K562 (cell line): Measurements from ENCODE around the gene COG2. TPM values are rescaled to one million over a fixed set of nuclear protein-coding genes. Genes with fewer than 3 reads are reported as not detected.
A peak's percentile ranks its signal among the peaks of the same experiment; 100 is the strongest.
"Not testable (repeated sequence)": the region's sequence is repeated elsewhere in the genome, so short reads cannot be mapped to it uniquely, and the experiment has no call there.

Source experiments
- ATAC-seq: fragments of 200-7000 bp; cut with Tn5 transposase; 3 replicates; pipeline ENCODE4 v1.9.1; 2020; ENCODE audit warnings: moderate library complexity
- BruUV-seq: library from RNA; stranded (reverse); fragments of 400-500 nt; replicated peaks from 2 replicates; lab custom pipeline; 2021; lab: Mats Ljungman, UMichigan
- CTCF ChIA-PET: fragments of 300-600 bp; formaldehyde crosslinking; extraction: SDS; loops from one replicate; lab custom pipeline; 2021; ENCODE audit warnings: low intra/inter-chr PET ratio; lab: Yijun Ruan, JAX
- POLR2A ChIA-PET: fragments of 300-600, 350-650 bp; sonication (Branson Sonifier 250); formaldehyde crosslinking; extraction: SDS; loops from one replicate; lab custom pipeline; 2021; ENCODE audit warnings: antibody characterized with exemption, inconsistent platforms; lab: Yijun Ruan, JAX
- DNase-seq, 4 experiments: peaks; one replicate each; pipeline versions ENCODE4 v3.0.0 to v3.0.0-alpha.2; 2011 to 2018; ENCODE audit warnings: low spot score in 3 of 4, mixed read lengths in 3 of 4; ENCODE audit errors: extremely low read depth in 1 of 4
- FAIRE-seq: peaks from 2 replicates; lab custom pipeline; 2011; peaks lifted over from hg19 to GRCh38; lab: Jason Lieb, UNC
- H2AFZ ChIP-seq: 2 replicates; pipeline ENCODE4 v1.6.0; 2011; ENCODE audit warnings: low read depth, low read length, control low read depth, inconsistent platforms
- H3K27ac ChIP-seq: fragments of 200-600 bp; 3 replicates; pipeline ENCODE4 v1.8.0; 2011; ENCODE audit warnings: low read depth, mild to moderate bottlenecking, control low read depth, inconsistent platforms, low read length, moderate library complexity, mixed read lengths; ENCODE audit errors: extremely low read depth
- H3K27me3 ChIP-seq, 2 experiments: fragments of 300-600 bp in 1 of 2; 2 replicates in 1 of 2; 3 replicates in 1 of 2; pipeline versions ENCODE4 v1.6.0 to v1.8.0; 2011; ENCODE audit warnings: inconsistent platforms in 2 of 2, low read length in 2 of 2, mild to moderate bottlenecking in 1 of 2, mixed read lengths in 1 of 2, moderate library complexity in 1 of 2; ENCODE audit not compliant: control insufficient read depth in 2 of 2, insufficient read depth in 2 of 2
- H3K36me3 ChIP-seq: fragments of 300-600 bp; 3 replicates; pipeline ENCODE4 v1.8.0; 2011; ENCODE audit warnings: mild to moderate bottlenecking, low read length, inconsistent platforms; ENCODE audit not compliant: control insufficient read depth, insufficient read depth
- H3K4me1 ChIP-seq, 2 experiments: fragments of 200-600 bp in 1 of 2; replicated peaks in 1 of 2; 2 replicates in 1 of 2; 3 replicates in 1 of 2; pipeline versions ENCODE4 v1.5.1 to v1.8.0; 2011; ENCODE audit warnings: inconsistent platforms in 2 of 2, low read length in 2 of 2, mild to moderate bottlenecking in 1 of 2, mixed read lengths in 1 of 2, moderate library complexity in 1 of 2; ENCODE audit not compliant: control insufficient read depth in 2 of 2, insufficient read depth in 2 of 2
- H3K4me2 ChIP-seq: 2 replicates; pipeline ENCODE4 v1.6.1; 2011; ENCODE audit warnings: low read length, control low read depth, inconsistent platforms, mixed read lengths; ENCODE audit not compliant: insufficient read depth
- H3K4me3 ChIP-seq: fragments of 200-600 bp; sonication (generic), shearing (Covaris generic); 2 replicates; pipeline ENCODE4 v1.5.1; 2016; ENCODE audit warnings: control low read depth, inconsistent platforms
- H3K79me2 ChIP-seq: fragments of 200-600 bp; 3 replicates; pipeline ENCODE4 v1.8.0; 2011; ENCODE audit warnings: low read length, inconsistent platforms; ENCODE audit not compliant: control insufficient read depth, insufficient read depth
- H3K9ac ChIP-seq, 2 experiments: 2 replicates each; pipeline versions ENCODE4 v1.6.0 to v1.6.1; 2011; ENCODE audit warnings: low read depth in 2 of 2, low read length in 2 of 2, control low read depth in 1 of 2, inconsistent platforms in 1 of 2, mild to moderate bottlenecking in 1 of 2, mixed read lengths in 1 of 2; ENCODE audit not compliant: insufficient read depth in 1 of 2
- H3K9me1 ChIP-seq: one replicate; pipeline ENCODE4 v1.6.0; 2011; ENCODE audit warnings: inconsistent platforms, mild to moderate bottlenecking, low read length, moderate library complexity; ENCODE audit not compliant: control insufficient read depth, insufficient read depth
- H3K9me3 ChIP-seq: replicated peaks from 2 replicates; pipeline ENCODE4 v1.5.1; 2011; ENCODE audit warnings: low read depth, low read length, inconsistent platforms; ENCODE audit not compliant: control insufficient read depth, insufficient read depth
- H4K20me1 ChIP-seq: replicated peaks from 2 replicates; pipeline ENCODE4 v1.6.1; 2011; ENCODE audit warnings: low read length, inconsistent platforms, mixed read lengths; ENCODE audit not compliant: control insufficient read depth, insufficient read depth
- CBX5 ChIP-seq: IDR thresholded peaks from 2 replicates; pipeline ENCODE4 v1.6.1; 2014; ENCODE audit warnings: low read depth, borderline replicate concordance
- CTCF ChIP-seq, 3 experiments: IDR thresholded peaks in 2 of 3; conservative IDR thresholded peaks in 1 of 3; 2 replicates each; pipeline ENCODE4 v1.5.1; 2011 to 2012; ENCODE audit warnings: low read length in 3 of 3, mild to moderate bottlenecking in 3 of 3, control low read depth in 2 of 3, improper control_type of control experiment in 1 of 3, inconsistent platforms in 1 of 3, low read depth in 1 of 3, mixed read lengths in 1 of 3, moderate library complexity in 1 of 3; ENCODE audit not compliant: insufficient read depth in 2 of 3
- RAD21 ChIP-seq, 2 experiments: fragments of 250-450 bp in 1 of 2; fragments of 450-650 bp in 1 of 2; sonication (Bioruptor Pico) in 1 of 2; formaldehyde crosslinking in 1 of 2; IDR thresholded peaks in 1 of 2; conservative IDR thresholded peaks in 1 of 2; 2 replicates each; pipeline versions ENCODE4 v1.4.0 to v1.8.0; 2020 to 2022; ENCODE audit warnings: mild to moderate bottlenecking in 2 of 2, moderate library complexity in 1 of 2
- ZBTB7A ChIP-seq: IDR thresholded peaks from 2 replicates; pipeline ENCODE4 v1.6.1; 2011; ENCODE audit warnings: low read depth, mild to moderate bottlenecking, low read length, moderate library complexity, borderline replicate concordance; ENCODE audit not compliant: control insufficient read depth
- WGBS: fragments of 100-300 bp; shearing (Covaris generic); methylation state at CpG from one replicate; pipeline ENCODE4 v1.1.6; 2016; ENCODE audit warnings: low coverage, mixed read lengths; ENCODE audit not compliant: insufficient coverage; ENCODE audit errors: missing lambda C conversion rate; 5-methylcytosine and 5-hydroxymethylcytosine counted together
- in situ Hi-C: fragments of 300-500 bp; cut with MboI; formaldehyde crosslinking; loops from 4 replicates; pipeline ENCODE4 v1.15.0; 2018; ENCODE audit warnings: inconsistent platforms, mixed read lengths
- intact Hi-C: fragments of 100-400 bp; cut with micrococcal nuclease; formaldehyde crosslinking; loops from 2 replicates; pipeline ENCODE4 v1.14.2; 2022
- polyA plus RNA-seq, 8 experiments: library from polyadenylated mRNA; depleted of rRNA in 4 of 8; stranded (reverse) in 5 of 8; unstranded in 3 of 8; fragments of >200 nt; fragmentation: Nextera tagmentation in 2 of 8; fragmentation: Illumina TruSeq in 1 of 8; extraction: Ambion mirVana in 2 of 8; extraction: Trizol in 1 of 8; gene quantifications; 2 replicates each; pipeline versions ENCODE4 v1.2.1 to v1.2.3, GENCODE V29; 2011 to 2014; ENCODE audit warnings: inconsistent platforms in 1 of 8, missing spikeins in 1 of 8
- total RNA-seq, 7 experiments: library from RNA; depleted of rRNA in 6 of 7; stranded (reverse); fragments of >200 nt in 6 of 7; fragmentation: Illumina TruSeq in 2 of 7; extraction: Trizol in 2 of 7; gene quantifications; 2 replicates each; pipeline versions ENCODE4 v1.2.1 to v1.2.3, GENCODE V29; 2011 to 2021; ENCODE audit warnings: low replicate concordance in 1 of 7

Gene COG2
- total and polyA plus RNA-seq, 9 of the 15 experiments (the other 6 are each of a cell fraction or from before 2014, with no cell fraction given) = 22.0 to 51.7 (median 33.3) TPM

GRCh38 chr1:230698130-230698529 lies 55.8 kb downstream of the COG2 start:
- Histone ChIP-seq H3K4me1 (peaks cover 0 to 4% of the 10 kb centered on the region in 2 experiments; a peak in 1 of 5 replicates), H3K9me1 (no peaks in the 10 kb centered on the region), H3K4me3 (no peak overlapping the region), H3K4me2 (no peak overlapping the region), H3K9ac (no peak overlapping the region), H4K20me1 (peaks cover 9% of the 10 kb centered on the region; the same call in 1 of the 2 replicates), H3K27ac (no peak overlapping the region), H3K79me2 (no peaks in the 10 kb centered on the region), H2AFZ (no peak overlapping the region), H3K27me3 (peaks cover 36 to 44% of the 10 kb centered on the region in 2 experiments), H3K36me3 (peaks cover 10% of the 10 kb centered on the region; the same call in 2 of the 3 replicates), H3K9me3 (no peaks in the 10 kb centered on the region)
- intact Hi-C loops = loop anchor here (5.0 kb wide), 1 partner anchor 74 kb away; no protein-coding TSS in a partner anchor
- BruUV-seq = no TSS peak
- peak; percentile 21; the same call in 1 of the 3 replicates for ATAC-seq
- FAIRE-seq = no peak
- DNase-seq = no peak
- in situ Hi-C loops = no loop called here
- ChIA-PET CTCF (no interaction called here), POLR2A (interaction anchor here (0.6 to 1.2 kb wide), 3 partner anchors 12 to 678 kb away, joined by 3 to 5 read pairs (median 4); no protein-coding TSS in a partner anchor)
- TF ChIP-seq ZBTB7A = 0 out of 2 replicates have a peak, but pooled peaks have one; percentile 56
- peak; percentile 31 to 45 (median 35); a peak in 4 of 6 replicates for TF ChIP-seq CTCF (IDR thresholded peaks at IDR 0.05 in 2 of 3, conservative IDR thresholded peaks at IDR 0.05 in 1 of 3; ENCODE audit: insufficient read depth in 2 of 3, low read depth in 1 of 3, low read length in 3 of 3)
- TF ChIP-seq RAD21 (CRISPR knock-in tag; conservative IDR thresholded peaks at IDR 0.05 in 1 of 2, IDR thresholded peaks at IDR 0.05 in 1 of 2) = peak in 1 of 2 experiments; percentile 38; a peak in 2 of 4 replicates
- no peak for TF ChIP-seq CBX5
- WGBS = 42% methylated on average over 14 of the region's 14 CpGs

GRCh38 chr1:230698964-230699363 lies 56.7 kb downstream of the COG2 start:
- POLR2A ChIA-PET = interaction anchor here (0.8 kb wide), 3 partner anchors 17 to 679 kb away, joined by 3 to 4 read pairs (median 4); no protein-coding TSS in a partner anchor
- H2AFZ ChIP-seq, H3K4me1 ChIP-seq, in situ Hi-C loops, H3K9me3 ChIP-seq, H4K20me1 ChIP-seq, BruUV-seq, H3K4me2 ChIP-seq, H3K9ac ChIP-seq, ATAC-seq, H3K4me3 ChIP-seq, H3K36me3 ChIP-seq, H3K9me1 ChIP-seq, H3K27ac ChIP-seq, FAIRE-seq, DNase-seq, CTCF ChIA-PET, H3K79me2 ChIP-seq: not testable (repeated sequence)
- peaks cover 45 to 52% of the 10 kb centered on the region in 2 experiments for H3K27me3 ChIP-seq
- intact Hi-C loops = loop anchor here (5.0 kb wide), 1 partner anchor 73 kb away; no protein-coding TSS in a partner anchor
